ENCODE results near the gene RTN4RL2. TPM values are rescaled to one million over a fixed set of nuclear protein-coding genes. Genes with fewer than 3 reads are reported as not detected.

Gene RTN4RL2
- total RNA-seq, 1 experiment from 2014 or later, result 0.23 TPM

DNA sequence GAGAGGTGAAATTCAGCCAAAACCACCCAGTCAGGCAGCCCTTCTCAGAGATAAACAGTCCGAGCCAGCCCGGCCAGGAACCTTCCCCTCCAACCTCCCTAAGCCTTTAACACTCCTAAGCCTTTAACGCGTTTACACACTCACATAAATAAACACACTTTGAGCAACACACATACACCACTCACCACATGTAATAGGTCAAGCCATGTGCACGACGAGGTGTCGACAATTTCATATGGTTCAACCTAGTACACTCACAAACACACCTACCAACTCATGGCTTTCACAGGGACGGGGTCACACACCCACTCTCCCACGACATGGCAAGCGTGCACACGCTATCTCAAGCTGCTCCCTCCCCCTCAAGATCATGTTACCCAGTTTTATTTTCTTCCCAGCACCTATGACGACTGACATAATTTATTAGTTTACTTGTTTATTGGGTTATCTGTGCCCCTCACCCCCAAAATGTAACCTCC, 39.7 kb downstream of the RTN4RL2 start:
- DNase-seq (ENCODE audit: low read depth), result no peak

DNA sequence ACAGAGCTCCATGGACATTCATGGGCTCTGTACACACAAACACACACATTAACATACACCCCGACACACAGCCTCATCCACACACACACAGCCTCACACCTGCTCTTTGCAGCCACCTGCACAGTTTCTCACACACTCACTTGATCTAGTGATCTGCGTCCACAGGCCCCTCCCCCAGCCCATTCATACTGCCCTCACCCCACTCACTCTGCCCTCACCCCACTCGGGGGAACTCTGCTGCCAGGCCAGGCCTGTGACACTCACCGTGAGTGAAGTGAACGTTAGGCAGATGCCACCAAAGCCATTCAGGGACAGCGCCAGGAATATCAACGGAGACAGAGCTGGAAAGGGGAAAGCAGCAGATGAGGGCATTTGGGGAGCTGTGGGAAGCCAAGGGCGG, 40.2 kb downstream of the RTN4RL2 start:
- no peak for DNase-seq (ENCODE audit: low read depth)

DNA sequence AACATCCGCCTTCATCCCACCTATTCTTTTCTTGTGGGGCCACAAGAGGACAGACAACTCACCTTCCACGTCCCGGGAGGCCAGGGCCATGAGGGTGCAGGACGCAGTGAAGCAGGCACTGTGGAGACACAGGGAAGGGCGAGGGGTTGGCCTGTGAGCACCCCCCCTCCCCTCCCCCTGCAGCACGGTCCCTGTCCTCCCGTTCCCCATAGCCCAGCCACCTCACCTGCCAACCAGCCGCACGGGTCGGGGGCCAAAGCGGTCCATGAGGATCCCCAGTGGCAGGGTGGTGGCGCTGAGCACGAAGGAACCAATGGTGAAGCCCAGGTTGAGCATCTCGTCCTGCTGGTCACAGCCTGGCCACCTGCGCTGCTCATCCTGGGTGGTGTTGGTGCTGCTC, 40.6 kb downstream of the RTN4RL2 start:
- DNase-seq (ENCODE audit: low read depth), result no peak

DNA sequence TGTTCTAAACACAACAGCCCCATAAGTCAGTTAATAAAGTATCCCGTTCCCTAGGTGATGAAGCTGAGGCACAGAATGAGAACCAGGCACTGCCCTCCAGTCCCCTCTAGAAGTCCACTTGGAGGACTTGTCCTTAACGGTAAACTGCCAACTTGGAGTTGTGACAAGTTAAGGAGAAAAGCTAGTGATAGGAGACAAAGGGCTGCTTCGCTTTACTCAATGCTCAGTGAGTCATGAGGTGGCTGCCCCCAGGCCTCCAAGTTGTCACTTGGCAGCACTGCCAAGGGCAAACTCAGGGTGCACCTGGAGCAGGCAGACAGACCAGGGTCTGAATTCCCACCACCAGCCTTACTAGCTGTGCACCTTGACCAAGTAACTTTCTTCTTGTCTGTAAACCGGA, 41.6 kb downstream of the RTN4RL2 start:
- DNase-seq (ENCODE audit: low read depth), result no peak

DNA sequence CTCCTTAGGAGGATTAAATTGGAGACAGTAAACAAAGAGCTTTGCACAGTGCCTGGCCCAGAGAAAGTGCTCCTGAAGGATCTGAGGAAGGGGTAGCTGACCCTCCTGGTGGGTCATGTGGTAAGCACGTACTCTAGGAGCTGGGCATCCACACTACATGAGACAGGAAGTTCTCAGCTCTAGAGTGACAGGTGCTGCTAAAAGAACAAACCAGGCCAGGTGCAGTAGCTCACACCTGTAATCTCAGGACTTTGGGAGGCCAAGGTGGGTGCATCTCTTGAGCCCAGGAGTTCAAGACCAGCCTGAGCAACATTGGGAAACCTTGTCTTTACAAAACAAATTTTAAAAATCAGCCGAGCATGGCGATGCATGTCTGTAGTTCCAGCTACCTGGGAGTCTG, 42.0 kb downstream of the RTN4RL2 start:
- no peak for DNase-seq (ENCODE audit: low read depth)

DNA sequence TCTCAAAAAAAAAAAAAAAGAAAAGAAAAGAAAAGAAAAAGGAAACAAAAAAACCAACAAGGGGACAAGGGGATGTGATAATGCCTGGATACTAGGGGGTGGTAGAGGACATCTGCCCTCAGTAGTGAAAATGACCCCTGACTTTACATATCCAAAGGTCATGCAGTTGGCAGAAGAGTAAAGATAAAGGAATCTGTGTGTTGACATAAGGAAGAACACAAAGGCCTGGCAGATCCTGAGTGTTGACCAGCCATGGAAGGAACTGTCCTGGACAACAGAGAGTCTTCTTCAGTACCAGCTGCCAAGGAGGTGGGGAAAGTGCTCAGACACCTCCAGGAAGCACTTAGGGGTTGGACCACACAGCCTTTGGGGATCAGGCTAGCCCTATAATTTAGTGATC, 42.5 kb downstream of the RTN4RL2 start:
- no peak for DNase-seq (ENCODE audit: low read depth)

DNA sequence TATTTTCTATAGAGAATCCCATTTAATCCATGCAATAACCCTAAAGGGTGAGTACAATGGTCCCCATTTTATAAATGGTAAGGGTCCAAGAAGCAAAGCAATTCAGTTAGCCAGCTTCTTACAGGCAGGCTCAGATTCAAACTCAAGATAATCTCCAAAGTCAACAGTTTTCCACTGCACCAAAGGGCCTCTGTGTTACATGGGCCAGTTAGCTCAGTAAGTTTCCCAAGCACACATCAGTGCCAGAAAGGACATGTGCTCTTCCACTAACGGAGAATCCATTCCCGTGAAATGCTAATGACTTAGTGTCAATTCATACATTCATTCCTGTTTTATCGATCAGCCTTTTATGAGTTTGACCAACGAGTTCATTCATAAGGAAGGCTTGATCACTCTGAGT, 44.2 kb downstream of the RTN4RL2 start:
- no peak for DNase-seq (ENCODE audit: low read depth)

DNA sequence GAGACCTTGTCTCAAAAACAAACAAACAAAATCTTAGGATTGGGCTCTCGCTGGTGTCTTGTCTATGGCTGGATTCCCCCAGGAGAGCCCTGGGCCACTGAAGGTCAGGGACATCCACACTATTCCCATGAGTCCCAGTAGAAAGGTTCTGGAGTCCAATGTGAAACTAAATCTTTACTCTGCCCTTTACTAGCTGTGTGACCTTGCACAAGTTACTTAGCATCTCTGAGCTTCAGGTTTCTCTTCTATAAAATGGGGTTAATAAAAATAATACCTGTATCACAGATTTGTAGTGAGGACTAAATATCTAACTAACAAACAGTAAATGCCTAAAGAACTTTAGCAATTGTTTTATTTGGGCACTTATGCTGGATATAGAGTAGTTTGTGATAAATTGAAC, 46.2 kb downstream of the RTN4RL2 start:
- DNase-seq (ENCODE audit: low read depth), result no peak

DNA sequence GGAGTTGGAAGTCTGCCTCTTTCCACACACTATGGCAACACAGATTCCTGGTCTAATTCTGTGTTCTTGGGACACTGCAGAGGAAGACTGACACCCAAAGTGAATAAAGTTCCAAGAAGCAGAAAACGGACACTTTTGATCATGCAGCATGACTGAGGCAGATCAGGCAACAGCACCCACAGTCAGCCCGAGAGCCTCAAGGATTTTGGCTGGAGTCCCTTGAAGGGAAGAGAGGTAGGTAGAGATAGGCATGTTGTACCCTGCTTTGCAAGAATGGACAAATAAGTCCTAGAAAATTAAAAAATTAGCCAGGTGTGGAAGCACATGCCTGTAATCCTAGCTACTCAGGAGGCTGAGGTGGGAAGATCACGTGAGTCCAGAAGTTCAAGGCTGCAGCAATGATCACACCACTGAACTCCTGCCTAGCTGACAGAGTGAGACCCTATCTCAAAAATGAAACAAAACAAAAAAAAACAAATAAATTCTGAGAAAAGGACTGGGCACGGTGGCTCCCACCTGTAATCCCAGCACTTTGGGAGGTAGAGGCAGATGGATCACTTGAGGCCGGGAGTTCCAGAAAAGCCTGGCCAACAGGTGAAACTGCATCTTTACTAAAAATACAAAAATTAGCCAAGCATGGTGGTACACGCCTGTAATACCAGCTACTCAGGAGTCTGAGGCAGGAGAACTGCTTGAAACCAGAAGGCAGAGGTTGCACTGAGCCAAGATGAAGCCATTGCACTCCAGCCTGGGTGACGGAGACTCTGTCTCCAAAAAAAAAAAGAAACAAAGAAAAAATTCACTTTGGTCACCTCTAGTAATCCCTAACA, 48.2 kb downstream of the RTN4RL2 start:
- DNase-seq (ENCODE audit: low read depth), result no peak

DNA sequence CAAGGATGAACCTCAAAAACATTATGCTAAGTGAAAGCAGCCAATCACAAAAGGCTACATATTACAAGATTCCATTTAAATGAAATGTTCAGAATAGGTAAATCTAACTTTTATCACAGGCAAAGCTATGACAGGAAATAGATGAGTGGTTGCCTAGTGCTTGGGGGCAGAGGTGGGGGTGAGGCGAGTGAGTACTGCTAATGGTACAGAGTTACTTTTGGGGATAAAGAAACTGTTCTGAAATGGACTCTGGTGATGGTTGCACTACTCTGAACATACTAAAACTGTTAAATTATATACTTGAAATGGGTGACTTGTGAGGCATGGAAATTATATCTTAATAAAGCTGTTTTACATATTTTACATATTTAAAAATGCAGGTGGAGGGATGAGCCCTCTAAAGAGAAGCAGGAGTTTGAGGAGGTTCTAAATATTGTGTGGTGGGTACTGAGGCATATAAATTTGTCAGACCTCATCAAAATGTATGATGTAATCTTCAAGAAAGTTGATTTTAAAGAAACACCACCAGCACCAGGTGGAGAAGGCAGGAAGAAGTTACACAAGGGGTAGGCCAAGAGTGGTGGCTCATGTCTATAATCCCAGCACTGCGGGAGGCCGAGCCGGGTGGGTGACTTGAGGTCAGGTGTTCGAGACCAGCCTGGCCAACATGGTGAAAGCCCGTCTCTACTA, 51.6 kb downstream of the RTN4RL2 start:
- no peak for DNase-seq (ENCODE audit: low read depth)

DNA sequence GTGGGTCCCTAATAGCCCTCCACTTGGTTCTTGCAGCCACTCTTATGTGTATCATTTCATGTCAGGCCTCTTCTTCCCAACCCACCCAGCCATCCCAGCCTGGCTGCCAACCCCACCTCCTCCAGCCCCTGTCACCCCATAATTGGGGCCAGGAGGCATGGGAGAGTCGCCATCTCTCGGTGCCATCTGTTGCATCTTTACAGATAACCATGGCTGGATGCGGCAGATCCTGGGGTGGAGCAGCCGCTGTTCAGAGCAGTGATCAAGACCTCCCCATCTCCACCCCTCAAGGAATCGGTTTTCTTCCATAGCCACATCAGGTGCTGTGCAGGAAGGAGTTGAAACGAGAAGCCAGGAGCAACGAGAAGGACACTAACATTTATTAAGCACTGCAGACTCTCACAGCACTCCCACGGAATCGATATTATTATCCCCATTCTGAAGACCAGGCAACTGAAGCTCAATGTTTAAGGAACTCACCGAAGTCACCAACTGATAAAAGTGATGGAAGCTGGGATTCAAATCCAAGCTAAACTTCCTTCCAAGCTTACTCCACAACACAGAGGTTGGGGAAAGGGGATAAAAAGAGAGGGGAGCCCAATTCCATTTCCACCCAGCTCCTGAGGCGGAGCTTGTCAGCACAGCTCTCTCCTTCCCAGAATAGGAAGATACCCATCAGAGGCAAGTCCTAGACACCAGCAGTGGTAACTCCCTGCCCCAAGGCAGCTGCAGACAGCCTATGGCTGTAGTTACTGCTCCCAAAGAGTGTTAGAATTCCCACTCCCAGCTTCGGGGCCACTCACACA, 52.5 kb downstream of the RTN4RL2 start:
- no peak for DNase-seq (ENCODE audit: low read depth)

DNA sequence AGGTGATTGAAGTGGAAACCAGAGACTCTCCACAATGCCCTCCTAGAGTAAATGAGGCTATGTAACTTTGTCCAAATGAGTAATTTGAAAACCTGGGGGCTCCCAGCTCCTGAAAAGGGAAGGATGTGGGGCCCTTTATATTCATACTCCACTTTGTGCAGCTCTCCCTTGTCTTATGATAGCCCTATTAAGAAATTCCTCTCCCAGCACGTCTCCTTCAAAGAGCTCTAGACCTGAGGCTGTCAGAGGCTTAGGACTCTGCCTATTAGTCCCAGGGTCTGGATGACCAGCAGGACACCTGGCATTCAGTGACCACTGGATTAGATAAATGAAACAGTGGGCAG, 53.1 kb downstream of the RTN4RL2 start:
- no peak for DNase-seq (ENCODE audit: low read depth)

DNA sequence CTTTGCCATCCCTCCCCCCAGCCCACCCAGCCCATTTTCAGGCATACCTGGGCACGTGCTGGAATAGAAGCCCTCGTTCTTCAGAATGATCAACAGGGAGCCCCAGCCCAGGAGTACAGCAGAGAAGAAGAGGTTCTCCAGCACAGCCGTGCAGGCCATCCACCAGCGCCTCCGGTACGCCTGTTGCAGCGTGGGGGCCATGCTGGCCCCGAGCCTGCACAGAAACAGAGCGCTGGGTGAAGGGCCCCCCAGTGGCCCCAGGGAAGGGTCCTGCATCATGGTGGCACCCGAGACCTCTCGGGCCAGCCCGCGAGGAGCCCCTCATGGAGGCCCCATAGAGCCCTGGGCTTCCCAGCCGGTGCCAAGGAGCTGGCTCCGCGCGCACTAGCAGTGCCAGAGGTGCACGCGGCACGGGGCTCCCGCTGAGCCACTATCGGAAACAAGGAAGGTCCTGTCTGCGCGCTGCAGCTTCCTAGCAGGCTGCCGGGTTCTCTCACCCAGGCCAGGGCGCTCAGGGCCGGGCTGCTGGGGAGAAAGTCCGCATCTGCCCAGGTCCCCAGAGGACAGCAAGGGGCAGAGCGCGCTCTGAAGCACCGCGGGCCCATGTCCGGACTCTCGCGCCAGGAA, 53.7 kb downstream of the RTN4RL2 start:
- no peak for DNase-seq (ENCODE audit: low read depth)

DNA sequence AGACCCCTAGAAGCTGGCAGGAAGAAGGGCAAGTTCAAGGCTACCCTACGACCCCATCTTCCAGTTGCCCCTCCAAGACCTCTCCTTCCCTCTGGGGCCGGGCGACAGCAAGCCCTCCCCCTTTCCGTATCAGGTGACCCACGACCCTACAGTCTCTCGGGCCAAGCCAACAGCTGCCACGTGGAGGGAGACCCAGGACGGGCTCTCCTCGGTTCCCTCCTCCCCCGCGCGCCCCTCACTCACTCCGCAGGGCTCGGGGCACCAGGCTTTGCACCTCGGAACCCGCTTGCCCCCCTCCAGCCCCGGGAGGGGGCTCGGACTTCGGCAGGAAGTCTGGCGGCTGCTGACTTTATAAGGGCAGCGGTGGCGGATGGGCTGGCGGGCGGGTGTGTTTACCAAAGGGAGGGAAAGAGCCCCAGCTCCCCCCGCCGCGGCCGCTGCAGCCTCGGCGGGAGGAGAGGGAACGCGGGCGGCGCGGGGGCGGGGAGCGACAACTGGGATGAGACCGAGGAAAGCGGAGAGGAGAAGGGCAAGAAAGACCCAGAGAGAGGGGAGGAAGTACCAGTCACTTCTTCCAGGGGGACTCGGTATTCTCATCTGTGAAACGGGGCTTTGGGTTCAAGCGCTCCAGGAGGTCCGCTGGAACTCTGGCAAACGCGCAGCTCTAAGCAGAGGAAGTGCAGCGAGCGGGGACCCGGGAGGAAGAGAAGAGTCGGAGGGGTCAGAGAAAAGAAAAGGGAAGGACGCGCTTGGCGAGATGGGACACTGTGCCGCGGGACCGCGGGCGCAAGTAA, 54.4 kb downstream of the RTN4RL2 start:
- peak; percentile 52 for DNase-seq (ENCODE audit: low read depth)

DNA sequence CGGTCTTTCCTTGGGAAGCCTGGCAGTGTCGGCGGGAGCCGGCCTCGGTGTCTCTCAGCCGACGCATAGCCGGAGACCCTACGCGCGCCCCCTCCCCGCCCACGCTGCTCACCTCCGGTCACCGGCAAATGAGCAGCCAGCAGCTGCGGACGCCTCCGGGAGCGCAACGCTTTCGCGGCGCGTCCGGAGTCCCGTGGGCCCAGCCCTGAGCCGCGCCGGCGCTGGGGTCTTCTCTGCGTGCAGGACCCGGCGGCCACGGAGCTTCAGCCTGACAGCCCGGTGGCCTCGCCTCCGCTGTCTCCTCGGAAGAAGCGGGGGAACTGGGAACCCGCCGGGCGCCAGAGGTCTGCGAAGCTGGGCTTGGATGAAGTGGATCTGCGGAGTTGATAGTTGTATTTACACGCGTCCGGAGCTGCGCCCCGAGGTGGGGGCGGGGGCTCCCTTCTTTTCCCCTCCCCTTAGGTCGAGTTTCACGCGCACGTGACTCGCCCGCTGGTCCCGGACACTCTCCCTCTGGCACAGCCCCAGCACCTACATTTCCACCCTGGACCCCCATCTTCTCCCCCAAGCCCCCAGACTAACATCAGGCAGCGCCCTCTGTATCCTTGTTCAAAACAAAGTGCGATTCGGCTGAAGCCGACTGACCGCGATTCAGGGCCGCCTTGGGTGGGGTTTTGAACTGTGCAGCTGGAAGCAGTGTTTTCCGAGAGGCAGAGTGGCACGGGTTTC, 55.2 kb downstream of the RTN4RL2 start, which contains the start of gene SLC43A1:
Gene SLC43A1, minus strand, starts transcription at position 371 of the 729 bp plus-strand sequence. CDS start 1,591 bp downstream, outside the sequence.
- peak; percentile 54 for DNase-seq (ENCODE audit: low read depth)

DNA sequence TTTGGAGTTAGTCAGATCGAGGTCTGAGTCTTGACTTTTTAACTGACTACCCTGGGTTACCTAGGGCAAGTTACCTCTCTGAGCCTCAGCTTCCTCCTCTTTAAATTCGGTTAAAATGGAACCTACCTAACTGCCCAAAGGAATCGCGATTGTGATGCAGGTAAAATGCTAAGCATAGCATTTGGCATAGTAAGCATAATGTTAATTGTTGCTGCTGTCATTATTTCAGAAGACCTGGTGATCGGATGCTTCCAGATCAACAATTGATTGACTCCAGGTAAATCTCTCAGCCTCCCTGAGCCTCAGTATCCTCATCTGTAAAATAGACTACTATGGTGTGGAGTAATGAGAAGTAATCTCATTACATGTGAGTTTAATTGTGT, 55.7 kb downstream of the RTN4RL2 start:
- no peak for DNase-seq (ENCODE audit: low read depth)

DNA sequence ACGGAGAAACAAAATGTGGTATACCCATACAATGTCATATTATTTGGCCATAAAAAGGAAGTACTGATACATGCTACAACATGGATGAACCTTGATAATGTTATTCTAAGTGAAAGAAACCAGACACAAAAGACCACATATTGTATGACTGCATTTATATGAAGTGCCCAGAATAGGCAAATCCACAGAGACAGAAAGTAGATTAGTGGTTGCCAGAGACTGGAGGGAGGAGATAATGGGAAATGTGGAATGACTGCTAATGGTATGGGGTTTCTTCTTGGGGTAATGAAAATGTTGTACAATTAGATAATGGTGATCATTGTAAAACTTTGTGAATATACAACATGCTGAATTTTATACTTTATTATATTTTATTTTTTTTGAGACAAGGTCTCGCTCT, 60.8 kb downstream of the RTN4RL2 start:
- DNase-seq (ENCODE audit: low read depth), result no peak

DNA sequence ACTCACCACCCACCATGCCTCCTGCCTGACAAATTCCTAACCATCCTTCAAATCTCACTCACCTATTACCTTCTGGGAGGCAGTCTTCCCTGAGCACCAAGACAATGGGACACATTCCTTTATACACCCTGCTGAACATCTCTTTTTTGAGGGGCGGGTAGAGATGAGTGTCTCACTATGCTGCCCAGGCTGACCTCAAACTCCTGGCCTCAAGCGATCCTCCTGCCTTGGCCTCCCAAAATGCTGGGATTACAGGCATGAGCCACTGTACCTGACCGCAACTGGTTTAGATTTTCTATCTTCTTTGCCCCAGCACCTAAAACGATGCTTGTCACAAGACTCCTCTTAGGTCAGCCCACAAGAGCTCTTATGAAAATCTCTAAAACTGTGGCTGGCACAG, 63.1 kb downstream of the RTN4RL2 start:
- DNase-seq (ENCODE audit: low read depth), result no peak
